Body of pancreas (tissue), 4 donors: Measurements from ENCODE around the gene PDLIM7. TPM values are rescaled to one million over a fixed set of nuclear protein-coding genes. Genes with fewer than 3 reads are reported as not detected.

Source experiments
- ATAC-seq: fragments of 150-250 bp; one replicate; pipeline ENCODE4 v1.9.1; 2016
- DNase-seq, 4 donors: peaks; one replicate each; pipeline ENCODE4 v3.0.0-alpha.2; 2019
- H3K27ac ChIP-seq, 4 donors: fragments of 200-600 bp; sonication (generic); 1 replicate in 3 of 4; 2 replicates in 1 of 4; pipeline versions ENCODE4 v1.5.1 to v1.6.1; 2016 to 2019; ENCODE audit warnings: mild to moderate bottlenecking in 1 of 4, mixed read lengths in 1 of 4, moderate library complexity in 1 of 4
- H3K27me3 ChIP-seq, 2 donors: fragments of 200-600 bp; sonication (generic); one replicate each; pipeline ENCODE4 v1.6.0; 2016; ENCODE audit warnings: mild to moderate bottlenecking in 1 of 2
- H3K36me3 ChIP-seq, 2 donors: fragments of 200-600 bp; sonication (generic); replicated peaks in 1 of 2; 2 replicates each; pipeline ENCODE4 v1.5.1; 2016; ENCODE audit warnings: low read depth in 2 of 2; ENCODE audit not compliant: insufficient read depth in 1 of 2
- H3K4me1 ChIP-seq: fragments of 200-600 bp; sonication (generic); one replicate; pipeline ENCODE4 v1.6.0; 2016
- H3K4me3 ChIP-seq, 2 donors: fragments of 200-600 bp; sonication (generic); 1 replicate in 1 of 2; 2 replicates in 1 of 2; pipeline ENCODE4 v1.5.1; 2016 to 2019
- H3K9me3 ChIP-seq, 3 donors: fragments of 200-600 bp; sonication (generic); 1 replicate in 2 of 3; 2 replicates in 1 of 3; pipeline ENCODE4 v1.5.1; 2016
- POLR2A ChIP-seq, 3 donors: fragments of 450-650 bp; IDR thresholded peaks; one replicate each; pipeline ENCODE4 v1.6.1; 2016; ENCODE audit warnings: antibody characterized with exemption in 3 of 3, mild to moderate bottlenecking in 2 of 3
- whole genome bisulfite sequencing, 2 donors: methylation state at CpG; one replicate each; pipeline ENCODE4 v1.1.5; 2017; 5-methylcytosine and 5-hydroxymethylcytosine counted together
- intact Hi-C: fragments of 100-400 bp; cut with DNase I; formaldehyde crosslinking; loops from one replicate; pipeline ENCODE4 v1.15.1; 2023
- total RNA-seq, 2 donors: library from RNA; depleted of rRNA; stranded (reverse); fragments of >200 nt; gene quantifications; one replicate each; pipeline ENCODE4 v1.1.0, GENCODE V29; 2016
- TF ChIP-seq, protein P1 (sequence below), 7 experiments: fragments of 450-650 bp in 4 of 7; fragments of 200-600 bp in 3 of 7; sonication (generic) in 3 of 7; IDR thresholded peaks; one replicate each; pipeline ENCODE4 v1.5.1; 2016 to 2019; ENCODE audit warnings: antibody characterized with exemption in 7 of 7

PDLIM7 gene
- total RNA-seq, 2 donors from 2014 or later, result 7.3 to 15.8 TPM

DNA sequence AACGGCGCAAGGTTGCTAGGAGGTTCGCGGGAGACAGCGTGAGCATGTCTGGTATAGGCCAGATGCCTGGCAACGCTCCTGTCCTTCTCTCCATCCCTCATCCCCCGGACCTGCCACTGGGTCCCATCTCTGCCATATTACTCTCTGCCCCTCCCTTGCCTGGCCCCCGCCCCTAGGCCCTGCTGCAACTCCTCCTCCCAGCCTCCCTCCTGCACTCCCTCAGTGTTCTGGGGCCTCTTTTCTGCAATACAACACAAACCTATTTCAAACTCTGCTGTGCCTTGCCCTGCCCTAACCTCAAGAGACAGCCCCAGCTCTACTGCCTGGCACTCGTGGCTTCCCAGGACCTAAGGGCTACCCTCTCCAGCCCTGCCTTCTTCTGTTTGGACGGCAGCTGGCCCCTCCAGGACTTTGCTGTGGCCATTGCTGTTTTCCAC lies 15.0 kb downstream of the PDLIM7 start:
- Histone ChIP-seq H3K27ac (no peak overlapping the region), H3K4me3 (no peak overlapping the region), H3K4me1 (peaks cover 15% of the 10 kb centered on the region), H3K27me3 (no peaks in the 10 kb centered on the region), H3K9me3 (no peaks in the 10 kb centered on the region), H3K36me3 (no peaks in the 10 kb centered on the region)
- WGBS, 2 donors, result 91% methylated on average over 10 of the region's 10 CpGs
- DNase-seq (no peak), ATAC-seq (no peak)
- TF ChIP-seq, protein P1, sequence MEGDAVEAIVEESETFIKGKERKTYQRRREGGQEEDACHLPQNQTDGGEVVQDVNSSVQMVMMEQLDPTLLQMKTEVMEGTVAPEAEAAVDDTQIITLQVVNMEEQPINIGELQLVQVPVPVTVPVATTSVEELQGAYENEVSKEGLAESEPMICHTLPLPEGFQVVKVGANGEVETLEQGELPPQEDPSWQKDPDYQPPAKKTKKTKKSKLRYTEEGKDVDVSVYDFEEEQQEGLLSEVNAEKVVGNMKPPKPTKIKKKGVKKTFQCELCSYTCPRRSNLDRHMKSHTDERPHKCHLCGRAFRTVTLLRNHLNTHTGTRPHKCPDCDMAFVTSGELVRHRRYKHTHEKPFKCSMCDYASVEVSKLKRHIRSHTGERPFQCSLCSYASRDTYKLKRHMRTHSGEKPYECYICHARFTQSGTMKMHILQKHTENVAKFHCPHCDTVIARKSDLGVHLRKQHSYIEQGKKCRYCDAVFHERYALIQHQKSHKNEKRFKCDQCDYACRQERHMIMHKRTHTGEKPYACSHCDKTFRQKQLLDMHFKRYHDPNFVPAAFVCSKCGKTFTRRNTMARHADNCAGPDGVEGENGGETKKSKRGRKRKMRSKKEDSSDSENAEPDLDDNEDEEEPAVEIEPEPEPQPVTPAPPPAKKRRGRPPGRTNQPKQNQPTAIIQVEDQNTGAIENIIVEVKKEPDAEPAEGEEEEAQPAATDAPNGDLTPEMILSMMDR (IDR thresholded peaks at IDR 0.05), result no peak
- TF ChIP-seq POLR2A (IDR thresholded peaks at IDR 0.05), result no peak
- intact Hi-C loops, result no loop called here

DNA sequence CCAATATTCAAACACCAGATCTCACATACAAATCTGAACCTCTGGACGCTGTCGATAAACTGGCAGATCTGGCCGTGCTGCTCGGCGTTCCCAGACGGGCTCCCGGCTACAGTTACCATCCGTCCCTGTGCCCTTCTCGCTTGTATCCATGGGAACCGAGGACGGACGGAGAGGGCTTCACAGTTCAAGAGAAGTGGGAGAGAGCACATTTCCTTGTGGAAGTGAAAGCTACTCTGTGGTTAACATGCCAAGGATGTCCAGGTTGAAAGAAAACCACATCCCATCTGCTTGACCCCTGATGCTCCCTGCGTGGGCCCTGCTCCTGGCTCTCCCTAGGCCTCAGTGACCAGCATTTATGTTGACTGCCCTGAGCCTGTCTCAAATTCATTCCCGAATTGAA lies 17.6 kb downstream of the PDLIM7 start:
- ATAC-seq (no peak), DNase-seq (peak in 1 of 4 donors; percentile 27)
- Histone ChIP-seq H3K27ac (peak overlapping the region in 1 of 4 donors; percentile 24), H3K9me3 (no peaks in the 10 kb centered on the region), H3K36me3 (no peaks in the 10 kb centered on the region), H3K27me3 (no peaks in the 10 kb centered on the region), H3K4me3 (no peak overlapping the region), H3K4me1 (peaks cover 15% of the 10 kb centered on the region)
- TF ChIP-seq POLR2A (IDR thresholded peaks at IDR 0.05), result no peak
- TF ChIP-seq, protein P1 (IDR thresholded peaks at IDR 0.05), result no peak
- WGBS, 2 donors, result 66 to 78% methylated on average over 14 of the region's 14 CpGs
- intact Hi-C loops, result loop anchor here (10.0 kb wide), 1 partner anchor 165 kb away; the partner anchor contains the start of gene MXD3

- intact Hi-C loops, result loop anchor here (10.0 kb wide), 1 partner anchor 164 kb away; the partner anchor contains the start of gene MXD3
- no peak overlapping the region for H3K4me3 ChIP-seq
- no peaks in the 10 kb centered on the region for H3K9me3 ChIP-seq
- DNase-seq, result peak; percentile 61 to 81 (median 75)
- H3K4me1 ChIP-seq, result peaks cover 15% of the 10 kb centered on the region
- peak; percentile 58 for ATAC-seq
- H3K36me3 ChIP-seq, result no peaks in the 10 kb centered on the region
- peak overlapping the region in 2 of 4 donors; percentile 24 to 30 for H3K27ac ChIP-seq
- no peaks in the 10 kb centered on the region for H3K27me3 ChIP-seq
- WGBS, 2 donors, result 32 to 41% methylated on average over 18 of the region's 18 CpGs
- TF ChIP-seq POLR2A (IDR thresholded peaks at IDR 0.05), result no peak
- TF ChIP-seq, protein P1 (IDR thresholded peaks at IDR 0.05), result no peak
Observed at GRCh38 chr5:177478711-177479646, 18.4 kb downstream of the PDLIM7 start.

GRCh38 chr5:177477701-177478477 lies 19.5 kb downstream of the PDLIM7 start:
- Histone ChIP-seq H3K4me1 (peaks cover 16% of the 10 kb centered on the region), H3K36me3 (no peaks in the 10 kb centered on the region), H3K27ac (no peak overlapping the region), H3K9me3 (no peaks in the 10 kb centered on the region), H3K27me3 (no peaks in the 10 kb centered on the region), H3K4me3 (no peak overlapping the region)
- no peak for DNase-seq
- 95% methylated on average over 10 to 13 of the region's 13 CpGs for WGBS, 2 donors
- TF ChIP-seq POLR2A (IDR thresholded peaks at IDR 0.05), result no peak
- TF ChIP-seq, protein P1 (IDR thresholded peaks at IDR 0.05), result no peak
- intact Hi-C loops, result loop anchor here (10.0 kb wide), 1 partner anchor 163 kb away; the partner anchor contains the start of gene MXD3
- no peak for ATAC-seq
